Measurements from ENCODE around the gene AADAT.

DNA sequence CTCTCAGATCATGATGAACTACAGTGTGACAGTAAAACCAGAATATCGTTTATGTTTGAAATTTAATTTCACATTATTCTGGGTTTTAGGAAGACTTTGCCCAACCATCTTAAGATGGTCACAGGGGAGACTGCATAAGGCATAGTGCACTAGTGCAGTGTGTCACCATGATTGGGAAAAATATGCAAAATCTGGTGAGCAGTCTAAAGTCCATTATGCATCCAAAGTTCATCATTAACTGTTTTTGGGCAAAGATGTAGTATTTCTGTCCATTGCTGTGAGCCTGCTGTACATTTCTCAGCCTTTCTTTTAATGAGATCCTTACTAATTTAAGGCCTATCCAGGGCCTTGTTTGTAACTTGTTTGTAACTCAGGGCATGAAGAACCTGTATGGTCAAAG lies 52.3 kb downstream of the AADAT start:
- TF ChIP-seq, protein P1, sequence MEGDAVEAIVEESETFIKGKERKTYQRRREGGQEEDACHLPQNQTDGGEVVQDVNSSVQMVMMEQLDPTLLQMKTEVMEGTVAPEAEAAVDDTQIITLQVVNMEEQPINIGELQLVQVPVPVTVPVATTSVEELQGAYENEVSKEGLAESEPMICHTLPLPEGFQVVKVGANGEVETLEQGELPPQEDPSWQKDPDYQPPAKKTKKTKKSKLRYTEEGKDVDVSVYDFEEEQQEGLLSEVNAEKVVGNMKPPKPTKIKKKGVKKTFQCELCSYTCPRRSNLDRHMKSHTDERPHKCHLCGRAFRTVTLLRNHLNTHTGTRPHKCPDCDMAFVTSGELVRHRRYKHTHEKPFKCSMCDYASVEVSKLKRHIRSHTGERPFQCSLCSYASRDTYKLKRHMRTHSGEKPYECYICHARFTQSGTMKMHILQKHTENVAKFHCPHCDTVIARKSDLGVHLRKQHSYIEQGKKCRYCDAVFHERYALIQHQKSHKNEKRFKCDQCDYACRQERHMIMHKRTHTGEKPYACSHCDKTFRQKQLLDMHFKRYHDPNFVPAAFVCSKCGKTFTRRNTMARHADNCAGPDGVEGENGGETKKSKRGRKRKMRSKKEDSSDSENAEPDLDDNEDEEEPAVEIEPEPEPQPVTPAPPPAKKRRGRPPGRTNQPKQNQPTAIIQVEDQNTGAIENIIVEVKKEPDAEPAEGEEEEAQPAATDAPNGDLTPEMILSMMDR (IDR thresholded peaks at IDR 0.05): no peak
- TF ChIP-seq POLR2A (IDR thresholded peaks at IDR 0.05): no peak
